ENCODE data around the gene ARHGAP5. TPM values are rescaled to one million over a fixed set of nuclear protein-coding genes. Genes with fewer than 3 reads are reported as not detected.

The ARHGAP5 gene
- total RNA-seq, 1 donor from 2014 or later: 157 TPM

GRCh38 chr14:32043624-32044023 is 33.5 kb upstream of the ARHGAP5 start:
- Mint-ChIP-seq H3K27me3 (no peaks in the 10 kb centered on the region), H3K36me3 (no peaks in the 10 kb centered on the region), H3K4me1 (ENCODE audit: unreplicated experiment) (peaks cover 6% of the 10 kb centered on the region), H3K27ac (no peak overlapping the region), H3K9me3 (no peaks in the 10 kb centered on the region), H3K4me3 (no peak overlapping the region)
- no peak for DNase-seq (ENCODE audit: extremely low spot score, unreplicated experiment)
- TF ChIP-seq CTCF (conservative IDR thresholded peaks at IDR 0.05): no peak

- no peak for TF ChIP-seq CTCF (conservative IDR thresholded peaks at IDR 0.05)
- no peak overlapping the region for H3K4me3 Mint-ChIP-seq
- no peaks in the 10 kb centered on the region for H3K36me3 Mint-ChIP-seq
- no peaks in the 10 kb centered on the region for H3K9me3 Mint-ChIP-seq
- DNase-seq (ENCODE audit: extremely low spot score, unreplicated experiment): no peak
- no peaks in the 10 kb centered on the region for H3K27me3 Mint-ChIP-seq
- no peak overlapping the region for H3K27ac Mint-ChIP-seq
- peaks cover 6% of the 10 kb centered on the region for H3K4me1 Mint-ChIP-seq (ENCODE audit: unreplicated experiment)
These were observed 32.6 kb upstream of the ARHGAP5 start for GRCh38 chr14:32044454-32044853.

GRCh38 chr14:32047791-32048190 is 29.3 kb upstream of the ARHGAP5 start:
- Mint-ChIP-seq H3K4me1 (ENCODE audit: unreplicated experiment) (peaks cover 6% of the 10 kb centered on the region), H3K4me3 (no peak overlapping the region)

GRCh38 chr14:32049361-32050088 is 27.6 kb upstream of the ARHGAP5 start:
- H3K27me3 Mint-ChIP-seq: no peaks in the 10 kb centered on the region
- no peaks in the 10 kb centered on the region for H3K9me3 Mint-ChIP-seq
- no peak overlapping the region for H3K4me3 Mint-ChIP-seq
- no peaks in the 10 kb centered on the region for H3K36me3 Mint-ChIP-seq
- no peak overlapping the region for H3K27ac Mint-ChIP-seq
- H3K4me1 Mint-ChIP-seq (ENCODE audit: unreplicated experiment): no peaks in the 10 kb centered on the region
- no peak for TF ChIP-seq CTCF (conservative IDR thresholded peaks at IDR 0.05)
- no peak for DNase-seq (ENCODE audit: extremely low spot score, unreplicated experiment)

More at GRCh38 chr14:32047791-32048190, 29.3 kb upstream of the ARHGAP5 start:
- Mint-ChIP-seq H3K27me3 (no peaks in the 10 kb centered on the region), H3K36me3 (no peaks in the 10 kb centered on the region), H3K27ac (no peak overlapping the region), H3K9me3 (no peaks in the 10 kb centered on the region)
- TF ChIP-seq CTCF (conservative IDR thresholded peaks at IDR 0.05): no peak
- no peak for DNase-seq (ENCODE audit: extremely low spot score, unreplicated experiment)

- no peaks in the 10 kb centered on the region for H3K27me3 Mint-ChIP-seq
- H3K36me3 Mint-ChIP-seq: no peaks in the 10 kb centered on the region
- H3K9me3 Mint-ChIP-seq: no peaks in the 10 kb centered on the region
These were observed 26.2 kb upstream of the ARHGAP5 start for GRCh38 chr14:32050878-32051277.

More at GRCh38 chr14:32050878-32051277, 26.2 kb upstream of the ARHGAP5 start:
- Mint-ChIP-seq H3K4me3 (no peak overlapping the region), H3K27ac (no peak overlapping the region), H3K4me1 (ENCODE audit: unreplicated experiment) (no peaks in the 10 kb centered on the region)
- DNase-seq (ENCODE audit: extremely low spot score, unreplicated experiment): no peak
- TF ChIP-seq CTCF (conservative IDR thresholded peaks at IDR 0.05): no peak
